Activated naive CD8-positive, alpha-beta T cell treated with anti-CD3 and anti-CD28 coated beads, Interleukin-2, amount 50 U/mL, for 16 hours (primary cell): ENCODE results near the gene MCF2L2.

Experiments
- DNase-seq: peaks from one replicate; pipeline ENCODE4 v3.0.0-alpha.2; 2020; ENCODE audit warnings: low read depth, low spot score

MCF2L2 gene

GRCh38 chr3:183369627-183370026 lies 58.8 kb downstream of the MCF2L2 start:
- DNase-seq: no peak

DNA sequence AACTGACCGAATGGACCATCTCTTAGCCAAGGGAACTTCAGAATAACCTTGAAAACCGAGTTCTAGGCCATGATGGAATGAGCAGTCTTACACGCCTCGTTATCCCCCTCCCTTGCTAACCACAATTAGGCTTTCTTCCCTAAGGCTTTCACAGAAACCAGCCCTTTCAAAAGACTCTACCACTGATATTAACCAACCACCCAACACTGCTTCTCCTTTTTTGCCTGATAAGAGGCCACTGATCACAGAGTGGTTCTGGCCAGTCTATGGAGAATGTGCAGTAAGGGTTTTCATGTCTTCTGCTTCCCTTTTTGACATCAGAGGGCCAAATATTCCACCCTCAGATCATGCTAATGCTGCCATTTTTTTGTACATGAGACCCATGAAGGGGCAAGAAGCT lies 59.3 kb downstream of the MCF2L2 start:
- DNase-seq: no peak

DNA sequence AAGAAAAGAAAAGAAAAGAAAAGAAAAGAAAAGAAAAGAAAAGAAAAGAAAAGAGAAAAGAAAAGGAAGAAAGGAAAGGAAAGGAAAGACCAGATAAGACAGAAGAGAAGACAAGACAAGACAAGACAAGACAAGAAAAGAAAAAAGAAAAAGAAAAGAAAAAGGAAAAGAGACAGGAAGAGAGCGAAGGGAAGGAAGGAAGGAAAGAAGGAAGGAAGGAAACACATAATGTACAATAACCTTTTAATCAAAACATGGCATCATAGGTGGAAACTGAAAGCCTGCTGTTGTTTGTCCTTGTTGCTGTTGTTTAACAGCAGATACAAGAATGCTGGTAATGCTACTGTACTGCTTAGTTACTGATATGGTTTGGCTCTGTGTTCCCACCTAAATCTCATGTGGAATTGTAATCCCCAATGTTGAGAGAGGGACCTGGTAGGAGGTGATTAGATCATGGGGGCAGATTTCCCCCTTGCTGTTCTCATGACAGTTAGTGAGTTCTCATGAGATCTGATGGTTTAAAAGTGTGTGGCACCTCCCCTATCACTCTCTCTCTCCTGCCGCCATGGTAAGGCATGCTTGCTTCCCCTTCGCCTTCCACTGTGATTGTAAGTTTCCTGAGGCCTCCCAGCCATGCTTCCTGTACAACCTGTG lies 67.3 kb downstream of the MCF2L2 start:
- no peak for DNase-seq

- no peak for DNase-seq
Measured at GRCh38 chr3:183359036-183359435, 69.4 kb downstream of the MCF2L2 start.

DNA sequence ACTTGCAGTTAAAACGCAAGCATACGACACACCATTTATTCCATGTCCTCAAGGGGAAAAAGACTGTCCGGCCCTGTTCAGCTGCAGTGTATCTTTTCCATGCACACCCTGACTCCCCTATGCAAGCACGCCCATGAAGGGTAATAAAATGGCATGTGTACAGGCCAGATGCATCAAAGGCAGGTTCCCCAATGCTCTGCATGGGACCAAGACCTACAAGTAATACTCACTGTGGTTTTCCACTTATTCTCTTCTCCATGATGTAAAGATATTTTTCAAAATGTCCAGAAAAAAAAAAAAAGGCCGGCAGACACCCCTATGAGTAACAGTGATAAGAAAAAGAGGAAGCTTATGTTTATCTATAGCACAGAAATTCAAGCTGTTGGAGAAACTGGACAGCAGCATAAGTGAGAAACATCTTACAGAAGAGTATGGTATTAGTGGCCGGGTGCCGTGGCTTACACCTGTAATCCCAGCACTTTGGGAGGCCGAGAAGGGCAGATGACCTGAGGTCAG lies 70.8 kb downstream of the MCF2L2 start:
- no peak for DNase-seq

- DNase-seq: no peak
Measured at GRCh38 chr3:183356920-183357319, 71.5 kb downstream of the MCF2L2 start.

DNA sequence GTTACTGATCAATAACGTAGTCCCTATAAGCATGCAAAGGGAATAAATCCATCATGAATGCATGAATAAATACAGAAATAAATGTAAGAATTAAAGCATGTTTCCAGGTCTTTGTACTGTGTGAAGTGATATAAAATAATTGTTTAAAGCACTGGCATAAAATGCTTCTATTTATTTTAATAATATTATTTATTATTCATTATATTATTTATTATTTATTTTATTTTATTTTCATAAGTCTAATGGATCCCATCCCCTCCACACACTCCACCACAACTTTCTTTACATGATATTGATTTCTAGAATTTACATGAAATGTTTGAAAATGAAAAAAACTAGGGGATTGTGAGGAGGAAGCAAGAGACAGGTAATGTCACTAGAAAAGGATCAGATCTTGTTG lies 73.5 kb downstream of the MCF2L2 start:
- DNase-seq: no peak

- DNase-seq: no peak
Measured at GRCh38 chr3:183354325-183354831, 74.0 kb downstream of the MCF2L2 start.

- no peak for DNase-seq
Measured at GRCh38 chr3:183353421-183353820, 75.0 kb downstream of the MCF2L2 start.

GRCh38 chr3:183350164-183350563 lies 78.3 kb downstream of the MCF2L2 start:
- no peak for DNase-seq

DNA sequence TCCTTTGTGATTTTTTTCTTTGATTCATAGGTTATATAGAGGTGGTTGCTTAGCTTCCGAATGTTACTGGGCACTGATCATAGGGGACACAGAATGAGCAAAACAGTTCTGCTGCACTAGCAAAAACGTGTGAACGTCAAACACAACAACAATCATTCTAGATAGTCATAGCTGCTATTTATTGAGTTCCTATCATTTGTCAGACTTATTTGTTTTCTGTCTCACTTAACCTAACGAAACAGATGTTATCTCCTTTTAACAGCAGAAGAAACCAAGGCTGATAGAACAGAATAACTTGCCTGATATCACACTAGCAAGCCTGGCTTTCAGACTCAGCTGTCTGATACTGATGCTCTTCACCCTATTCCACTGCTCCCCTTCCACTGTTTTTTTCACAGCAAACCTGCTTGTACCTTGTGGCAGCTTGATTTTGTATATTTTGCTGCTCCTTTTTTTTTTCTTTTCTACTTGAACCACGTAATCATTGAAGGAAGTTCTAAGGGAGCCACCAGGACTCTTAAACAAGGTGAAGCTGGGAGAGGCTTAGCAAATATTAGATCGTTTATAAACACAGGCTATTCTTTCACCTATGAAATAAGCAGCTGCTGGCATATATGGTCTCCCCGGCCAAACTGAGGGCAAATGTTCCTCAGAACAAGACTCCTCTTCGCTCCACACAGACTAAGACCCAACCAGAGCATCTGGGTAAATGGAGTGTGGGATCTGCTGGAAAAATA lies 78.8 kb downstream of the MCF2L2 start:
- no peak for DNase-seq

DNA sequence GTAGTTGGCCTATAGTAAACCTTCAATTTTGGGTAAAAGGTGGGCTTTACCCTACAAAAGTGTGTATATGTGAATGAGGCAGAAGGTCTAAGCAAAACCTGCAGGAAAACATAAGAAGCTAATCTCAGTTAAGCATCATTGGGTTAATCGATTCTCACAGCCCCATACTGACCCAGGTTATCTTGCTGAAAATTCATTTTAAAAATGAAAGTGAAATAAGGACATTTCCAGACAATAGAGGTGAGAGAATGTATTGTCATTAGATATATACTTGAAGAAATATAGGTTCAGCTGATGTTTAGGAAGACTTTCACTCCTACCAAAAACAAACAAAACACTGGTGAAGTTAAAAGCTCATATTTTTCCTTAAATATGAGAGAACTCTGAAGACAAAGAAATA lies 85.6 kb downstream of the MCF2L2 start:
- DNase-seq: no peak

DNA sequence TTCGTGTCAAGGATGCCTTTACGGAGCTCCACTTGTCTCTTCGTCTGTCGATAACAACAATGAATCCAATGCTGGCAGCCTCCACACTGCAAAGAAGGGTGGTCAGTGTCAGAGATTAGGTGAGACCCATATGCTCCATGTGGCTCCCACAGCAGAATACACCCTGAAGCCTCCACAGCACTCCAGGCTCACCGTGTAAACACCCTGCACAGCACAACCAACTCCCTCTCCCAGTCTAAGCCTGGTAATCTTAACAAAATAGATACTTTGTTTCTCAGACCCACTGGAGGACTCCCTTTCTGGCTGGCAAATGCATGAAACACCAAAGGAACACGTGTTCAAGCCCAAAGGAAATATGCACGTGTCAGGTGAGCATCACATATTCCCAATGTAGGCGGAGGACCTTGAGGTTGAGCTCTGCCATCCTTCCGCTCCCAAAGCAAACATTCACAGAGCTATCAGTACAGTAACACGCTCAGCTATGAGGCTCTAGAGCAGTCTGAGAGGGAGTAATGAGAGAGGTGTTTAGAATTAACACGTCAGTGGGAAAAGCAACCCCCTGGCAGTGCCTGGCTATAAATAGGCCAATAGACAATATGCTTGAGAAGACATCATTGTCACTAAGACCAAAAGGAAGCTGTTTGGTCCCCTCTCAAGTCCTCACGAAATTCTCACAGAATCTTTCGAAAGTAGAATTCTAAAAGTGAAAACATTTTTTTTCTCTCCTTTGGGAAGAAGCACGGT lies 86.7 kb downstream of the MCF2L2 start:
- DNase-seq: no peak

GRCh38 chr3:183340222-183340621 lies 88.2 kb downstream of the MCF2L2 start:
- DNase-seq: no peak

GRCh38 chr3:183339461-183340086 lies 88.8 kb downstream of the MCF2L2 start:
- no peak for DNase-seq

DNA sequence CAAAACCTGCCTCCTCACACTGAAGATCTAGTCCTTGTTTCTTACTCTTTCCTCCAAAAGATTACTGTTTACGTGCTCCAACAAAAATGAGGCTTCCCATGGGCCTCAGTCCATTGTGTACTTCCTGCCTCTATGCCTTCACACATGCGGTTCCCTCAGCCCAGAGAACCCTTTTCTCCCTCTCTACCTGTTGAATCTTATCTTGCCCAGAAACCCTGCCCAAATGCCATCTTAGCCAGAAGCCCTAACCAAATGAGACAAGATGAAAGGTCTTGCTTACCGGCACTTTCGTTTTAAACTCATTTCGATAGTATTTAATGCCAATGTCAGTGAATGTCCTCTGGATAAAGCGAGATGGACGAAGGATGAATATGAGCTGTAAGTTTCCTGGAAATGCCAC lies 89.9 kb downstream of the MCF2L2 start:
- no peak for DNase-seq

DNA sequence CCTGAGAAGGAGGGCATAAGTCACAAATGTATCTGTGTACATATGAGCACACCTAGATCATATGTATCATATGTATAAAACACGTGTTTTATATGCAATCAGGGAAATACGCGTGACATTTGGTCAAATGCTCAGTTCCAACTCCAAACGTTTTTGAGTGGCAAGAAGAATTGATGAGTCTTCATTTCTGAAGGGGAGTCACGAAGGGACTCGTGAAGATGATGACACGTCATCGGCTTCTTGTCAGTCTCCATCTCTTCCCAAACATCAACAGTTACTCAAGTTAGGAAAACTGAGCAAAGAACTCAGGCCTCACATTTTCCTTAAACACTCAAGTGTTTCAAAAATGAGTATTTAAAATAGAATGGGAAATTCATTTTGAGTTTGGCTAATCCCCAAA lies 95.9 kb downstream of the MCF2L2 start:
- no peak for DNase-seq

DNA sequence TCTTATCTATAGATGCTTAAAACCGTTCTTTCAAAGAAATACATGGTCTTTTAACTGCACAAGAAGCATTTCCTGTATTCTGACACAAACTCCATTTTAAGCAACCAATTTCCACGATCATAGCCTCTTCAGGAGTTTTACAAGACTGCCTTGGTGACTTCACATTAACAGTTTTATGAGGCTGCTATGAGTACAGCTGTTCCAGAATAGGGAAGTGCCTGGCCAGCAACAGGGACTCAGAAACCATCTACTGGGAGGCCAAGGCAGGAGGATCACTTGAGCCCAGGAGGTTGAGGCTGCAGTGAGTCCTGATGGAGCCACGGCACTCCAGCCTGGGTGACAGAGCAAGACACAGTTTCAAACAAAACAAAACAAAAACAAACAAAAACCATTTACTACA lies 96.9 kb downstream of the MCF2L2 start:
- no peak for DNase-seq

GRCh38 chr3:183330881-183331280 lies 97.5 kb downstream of the MCF2L2 start:
- no peak for DNase-seq

- no peak for DNase-seq
Measured at GRCh38 chr3:183329543-183329942, 98.9 kb downstream of the MCF2L2 start.

- DNase-seq: no peak
Measured at GRCh38 chr3:183328823-183329222, 99.6 kb downstream of the MCF2L2 start.

DNA sequence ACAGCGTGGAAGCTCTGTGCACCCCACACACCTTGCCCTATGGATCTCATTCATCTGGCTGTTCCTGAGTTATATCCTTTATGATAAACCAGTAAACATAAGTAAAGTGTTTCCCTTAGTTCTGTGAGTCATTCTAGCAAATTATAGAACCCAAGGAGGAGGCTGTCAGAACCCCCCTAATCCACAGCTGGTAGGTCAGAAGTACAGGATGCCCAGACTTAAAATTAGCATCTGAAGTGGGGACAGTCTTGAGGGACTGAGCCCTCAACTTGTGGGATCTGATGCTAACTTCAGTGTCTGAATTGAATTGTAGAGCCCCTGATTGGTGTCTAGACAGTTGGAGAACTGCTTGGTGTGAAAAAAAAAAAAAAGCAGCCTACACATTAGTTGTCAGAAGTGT lies 100.3 kb downstream of the MCF2L2 start:
- DNase-seq: no peak
